Choroid plexus epithelial cell (primary cell): ENCODE data around the gene ENTPD1.

Experiments used
- DNase-seq: peaks from one replicate; pipeline ENCODE4 v3.0.0-alpha.2; 2010; ENCODE audit warnings: low read depth
- H3K4me3 ChIP-seq: 2 replicates; pipeline ENCODE4 v1.5.1; 2011; ENCODE audit warnings: low read depth, mild to moderate bottlenecking, control low read depth, low read length, moderate library complexity
- TF ChIP-seq, protein P1 (sequence below): conservative IDR thresholded peaks from 2 replicates; pipeline ENCODE4 v1.5.1; 2011; ENCODE audit warnings: low read depth, mild to moderate bottlenecking, control low read depth, inconsistent platforms, low read length, moderate library complexity

ENTPD1 gene

DNA sequence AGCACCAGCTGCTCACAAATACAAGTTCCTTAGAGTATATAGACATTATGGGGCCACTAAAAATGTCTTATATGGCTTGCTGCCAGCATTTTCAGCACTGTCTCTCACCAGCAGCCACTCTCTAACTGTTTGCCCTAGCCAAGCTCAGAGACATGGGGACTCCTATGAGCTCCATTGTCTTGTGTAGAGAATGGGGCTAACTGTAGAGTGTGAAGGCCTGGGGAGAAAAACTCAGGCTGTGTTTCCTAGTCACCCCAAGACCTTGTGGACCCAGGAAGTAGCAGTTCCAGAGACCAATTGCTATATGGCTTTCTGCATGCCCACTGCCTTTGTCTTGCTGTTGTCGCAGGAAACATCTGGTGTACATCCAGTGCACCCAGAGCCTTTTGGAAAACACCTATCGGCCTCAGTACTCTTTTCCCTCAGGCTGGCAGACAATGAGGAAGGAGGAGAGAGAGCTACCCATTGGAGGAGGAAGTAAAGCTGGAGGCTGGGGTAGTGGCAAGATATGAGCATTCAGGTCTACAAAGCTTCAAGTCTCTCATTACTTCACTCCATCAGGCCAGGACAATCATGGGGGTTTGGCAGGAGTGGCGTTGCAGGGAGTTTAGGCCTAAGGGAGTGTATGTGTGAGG lies 28.4 kb downstream of the ENTPD1 start:
- TF ChIP-seq, protein P1, sequence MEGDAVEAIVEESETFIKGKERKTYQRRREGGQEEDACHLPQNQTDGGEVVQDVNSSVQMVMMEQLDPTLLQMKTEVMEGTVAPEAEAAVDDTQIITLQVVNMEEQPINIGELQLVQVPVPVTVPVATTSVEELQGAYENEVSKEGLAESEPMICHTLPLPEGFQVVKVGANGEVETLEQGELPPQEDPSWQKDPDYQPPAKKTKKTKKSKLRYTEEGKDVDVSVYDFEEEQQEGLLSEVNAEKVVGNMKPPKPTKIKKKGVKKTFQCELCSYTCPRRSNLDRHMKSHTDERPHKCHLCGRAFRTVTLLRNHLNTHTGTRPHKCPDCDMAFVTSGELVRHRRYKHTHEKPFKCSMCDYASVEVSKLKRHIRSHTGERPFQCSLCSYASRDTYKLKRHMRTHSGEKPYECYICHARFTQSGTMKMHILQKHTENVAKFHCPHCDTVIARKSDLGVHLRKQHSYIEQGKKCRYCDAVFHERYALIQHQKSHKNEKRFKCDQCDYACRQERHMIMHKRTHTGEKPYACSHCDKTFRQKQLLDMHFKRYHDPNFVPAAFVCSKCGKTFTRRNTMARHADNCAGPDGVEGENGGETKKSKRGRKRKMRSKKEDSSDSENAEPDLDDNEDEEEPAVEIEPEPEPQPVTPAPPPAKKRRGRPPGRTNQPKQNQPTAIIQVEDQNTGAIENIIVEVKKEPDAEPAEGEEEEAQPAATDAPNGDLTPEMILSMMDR: no peak

DNA sequence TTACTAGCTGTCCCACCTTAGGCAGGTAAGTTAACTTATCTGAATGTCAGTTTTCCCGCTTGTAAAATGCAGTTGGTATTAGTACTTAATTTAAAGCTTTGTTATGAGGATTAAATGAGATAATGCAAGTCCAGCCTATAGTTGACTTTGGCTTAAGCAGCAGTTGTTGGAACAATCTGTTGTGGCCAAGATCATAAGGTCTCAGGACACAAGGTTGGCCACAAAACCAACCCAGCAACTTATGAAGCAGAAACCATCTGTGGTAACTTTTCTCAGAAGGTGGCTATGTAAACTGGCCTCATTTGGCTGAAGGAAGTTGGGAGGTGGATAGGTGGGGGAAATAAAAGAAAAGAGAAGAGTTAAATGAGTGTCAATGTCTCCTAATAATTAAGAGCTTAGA lies 29.4 kb downstream of the ENTPD1 start:
- H3K4me3 ChIP-seq: no peak overlapping the region
- TF ChIP-seq, protein P1: no peak
- no peak for DNase-seq

More for the DNA sequence above, 28.4 kb downstream of the ENTPD1 start:
- no peak for DNase-seq
- no peak overlapping the region for H3K4me3 ChIP-seq

DNA sequence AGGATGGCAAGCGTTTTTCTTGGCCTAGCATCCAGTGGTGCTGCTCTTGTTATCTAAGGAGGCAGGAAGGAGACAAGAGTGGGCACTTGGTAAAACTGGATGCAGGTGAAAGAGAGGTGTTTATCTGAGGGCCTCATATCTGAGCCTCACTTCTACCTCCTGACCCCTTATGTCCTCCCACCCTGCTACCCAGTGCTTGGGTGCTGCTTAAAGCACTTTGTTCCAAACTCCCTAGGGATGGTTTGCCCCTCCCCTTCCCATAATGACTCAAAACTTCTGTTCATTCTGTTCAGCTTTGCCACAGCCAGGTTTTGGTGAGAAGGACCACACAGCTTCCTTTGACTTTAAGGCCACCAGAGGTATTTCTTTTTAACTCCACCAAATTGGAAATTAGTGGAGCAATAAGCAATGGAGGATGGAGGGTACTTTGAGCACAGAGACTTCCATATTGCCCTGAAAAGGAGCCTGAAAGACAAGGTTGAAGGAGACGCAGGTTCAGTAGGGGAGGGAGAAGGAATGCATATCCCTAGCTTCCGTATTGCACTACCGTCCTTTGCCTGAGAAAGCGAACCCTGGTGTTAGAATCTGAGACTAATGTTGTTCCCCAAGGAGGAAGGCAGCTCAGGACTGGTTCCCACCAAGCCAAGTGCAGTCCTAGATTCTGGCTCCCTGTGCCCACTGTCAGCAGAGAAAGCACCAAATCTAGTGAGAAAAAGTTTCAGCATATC lies 30.1 kb downstream of the ENTPD1 start:
- DNase-seq: no peak
- H3K4me3 ChIP-seq: no peak overlapping the region
- TF ChIP-seq, protein P1: no peak

DNA sequence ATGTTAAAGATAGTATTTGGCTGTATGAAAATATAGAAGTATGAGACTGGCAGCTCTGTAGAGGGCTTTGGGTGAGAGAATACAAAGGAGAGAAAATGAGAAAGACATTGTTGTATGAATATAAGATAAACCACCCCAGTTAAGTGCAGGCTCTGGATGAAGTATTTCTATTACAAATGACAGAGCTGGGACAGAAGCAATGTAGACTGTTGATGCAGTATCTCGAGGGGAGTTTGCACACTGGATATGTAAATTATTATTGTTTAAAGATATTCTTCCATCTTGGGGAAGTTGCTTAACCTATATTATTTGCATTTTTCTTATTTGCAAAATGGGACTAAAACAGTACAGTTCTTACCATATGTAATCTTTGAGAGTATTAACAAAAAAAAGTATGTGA lies 31.5 kb downstream of the ENTPD1 start:
- TF ChIP-seq, protein P1: no peak
- DNase-seq: no peak
- H3K4me3 ChIP-seq: no peak overlapping the region

DNA sequence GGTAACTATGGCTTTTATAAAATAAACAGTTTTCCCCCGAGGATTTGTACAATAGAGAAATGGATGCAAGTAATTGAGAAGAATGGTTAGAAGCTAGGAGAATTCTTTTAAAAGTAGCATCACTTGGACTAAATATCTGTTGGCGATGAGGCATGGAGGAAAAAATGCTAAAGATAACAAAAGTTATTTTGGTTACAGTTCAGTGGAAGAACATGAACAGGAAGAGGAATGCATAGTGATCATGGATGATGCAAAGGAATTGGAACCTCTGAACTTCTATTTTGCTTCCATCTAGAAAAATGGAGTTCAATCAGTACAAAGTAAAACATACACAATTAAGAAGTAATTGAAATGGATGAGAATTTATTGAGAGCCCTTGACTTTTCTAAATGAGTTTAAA lies 32.9 kb downstream of the ENTPD1 start:
- DNase-seq: peak; percentile 91
- TF ChIP-seq, protein P1: no peak

DNA sequence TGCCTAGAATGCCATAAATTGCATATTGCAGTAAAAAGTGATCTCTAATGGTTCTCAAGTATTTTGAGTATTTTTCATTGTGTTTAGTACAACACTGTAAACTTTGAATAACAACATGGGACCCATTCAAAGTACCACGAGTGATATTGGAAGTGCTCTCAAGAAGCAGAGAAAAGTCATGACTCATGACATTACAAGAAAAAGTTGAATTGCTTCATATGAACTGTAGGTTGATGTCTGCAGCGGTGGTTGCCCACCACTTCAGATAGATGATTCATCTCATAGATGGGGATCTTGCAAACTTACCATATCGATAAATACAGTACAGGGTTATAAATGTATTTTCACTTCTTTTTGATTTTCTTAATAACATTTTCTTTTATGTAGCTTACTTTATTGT lies 33.9 kb downstream of the ENTPD1 start:
- TF ChIP-seq, protein P1: no peak
- no peak overlapping the region for H3K4me3 ChIP-seq
- peak; percentile 65 for DNase-seq

More for the DNA sequence above, 32.9 kb downstream of the ENTPD1 start:
- no peak overlapping the region for H3K4me3 ChIP-seq

DNA sequence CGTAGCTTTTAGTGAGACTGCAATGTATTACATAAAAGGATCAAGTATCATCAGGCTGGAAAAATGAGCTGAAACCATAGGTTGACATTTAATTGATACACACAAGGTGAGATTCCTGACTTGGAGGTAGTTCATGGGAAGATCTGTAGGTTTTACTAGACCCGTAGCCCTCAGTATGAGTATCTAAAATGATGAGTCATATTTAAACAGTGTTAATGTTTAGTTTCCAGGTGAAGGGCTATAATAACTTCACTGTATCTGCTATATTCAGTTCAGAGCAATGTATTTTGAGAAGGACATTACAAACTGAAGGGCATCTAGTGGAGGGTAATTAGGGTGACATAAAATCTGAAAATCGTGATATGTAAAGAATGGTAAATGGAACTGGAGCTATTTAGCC lies 35.0 kb downstream of the ENTPD1 start:
- TF ChIP-seq, protein P1: no peak
- peak; percentile 21 for DNase-seq
- H3K4me3 ChIP-seq: no peak overlapping the region
